ENCODE data around the gene SUPT4H1. TPM values are rescaled to one million over a fixed set of nuclear protein-coding genes. Genes with fewer than 3 reads are reported as not detected.
A peak's percentile ranks its signal among the peaks of the same experiment; 100 is the strongest.
"Not testable (repeated sequence)": the region's sequence is repeated elsewhere in the genome, so short reads cannot be mapped to it uniquely, and the experiment has no call there.

Gene SUPT4H1
- total and polyA plus RNA-seq, 3 donors from 2014 or later, result 59.3 to 98.5 (median 64.4) TPM

- Histone ChIP-seq H3K27me3 (no peaks in the 10 kb centered on the region), H3K27ac (no peak overlapping the region), H3K4me1 (no peaks in the 10 kb centered on the region), H3K4me3 (no peak overlapping the region), H3K36me3 (ENCODE audit: low read depth, missing control alignments) (no peaks in the 10 kb centered on the region), H3K9me3 (no peaks in the 10 kb centered on the region)
- TF ChIP-seq, protein P1, sequence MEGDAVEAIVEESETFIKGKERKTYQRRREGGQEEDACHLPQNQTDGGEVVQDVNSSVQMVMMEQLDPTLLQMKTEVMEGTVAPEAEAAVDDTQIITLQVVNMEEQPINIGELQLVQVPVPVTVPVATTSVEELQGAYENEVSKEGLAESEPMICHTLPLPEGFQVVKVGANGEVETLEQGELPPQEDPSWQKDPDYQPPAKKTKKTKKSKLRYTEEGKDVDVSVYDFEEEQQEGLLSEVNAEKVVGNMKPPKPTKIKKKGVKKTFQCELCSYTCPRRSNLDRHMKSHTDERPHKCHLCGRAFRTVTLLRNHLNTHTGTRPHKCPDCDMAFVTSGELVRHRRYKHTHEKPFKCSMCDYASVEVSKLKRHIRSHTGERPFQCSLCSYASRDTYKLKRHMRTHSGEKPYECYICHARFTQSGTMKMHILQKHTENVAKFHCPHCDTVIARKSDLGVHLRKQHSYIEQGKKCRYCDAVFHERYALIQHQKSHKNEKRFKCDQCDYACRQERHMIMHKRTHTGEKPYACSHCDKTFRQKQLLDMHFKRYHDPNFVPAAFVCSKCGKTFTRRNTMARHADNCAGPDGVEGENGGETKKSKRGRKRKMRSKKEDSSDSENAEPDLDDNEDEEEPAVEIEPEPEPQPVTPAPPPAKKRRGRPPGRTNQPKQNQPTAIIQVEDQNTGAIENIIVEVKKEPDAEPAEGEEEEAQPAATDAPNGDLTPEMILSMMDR (IDR thresholded peaks at IDR 0.05), result no peak
- intact Hi-C loops (cut with DNase I; ENCODE audit: low total_unique reads), result no loop called here
- no peak for DNase-seq
- WGBS, 2 donors, result 55 to 57% methylated on average over 3 of the region's 3 CpGs
Measured at GRCh38 chr17:58398574-58399266, 46.7 kb upstream of the SUPT4H1 start.

DNA sequence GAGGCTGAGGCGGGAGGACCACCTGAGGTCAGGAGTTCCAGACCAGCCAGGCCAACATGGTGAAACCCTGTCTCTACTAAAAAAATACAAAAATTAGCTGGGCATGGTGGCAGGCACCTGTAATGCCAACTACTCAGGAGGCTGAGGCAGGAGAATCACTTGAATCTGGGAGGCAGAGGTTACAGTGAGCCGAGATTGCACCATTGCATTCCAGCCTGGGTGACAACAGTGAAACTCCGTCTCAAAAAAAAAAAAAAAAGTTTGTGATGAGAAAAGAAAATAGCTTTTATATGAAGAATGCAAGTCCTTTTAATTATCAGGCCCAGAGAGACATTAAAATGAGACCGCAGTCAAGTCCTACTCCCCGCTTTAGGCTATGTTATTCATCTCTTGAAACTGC is 45.4 kb upstream of the SUPT4H1 start:
- not testable (repeated sequence) for H3K27ac ChIP-seq

DNA sequence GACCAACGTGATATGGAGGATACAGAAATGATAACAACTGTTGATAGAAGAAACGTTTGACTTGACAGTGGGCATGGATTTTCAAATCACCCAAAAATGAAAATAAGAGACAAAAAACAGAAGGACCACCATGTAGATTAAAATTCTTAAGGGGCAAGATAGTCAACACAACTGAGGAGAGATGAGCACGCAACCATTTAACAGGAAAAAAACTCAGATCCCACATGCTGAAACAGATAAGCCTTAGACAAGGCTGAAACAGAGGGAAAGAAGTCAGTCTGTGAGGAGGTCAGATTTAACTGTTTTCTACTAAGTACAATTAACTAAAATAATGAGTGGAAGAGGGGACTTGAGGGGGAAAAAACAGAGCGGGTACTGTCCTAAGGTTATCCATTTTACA is 44.2 kb upstream of the SUPT4H1 start:
- H3K4me1 ChIP-seq, result peaks cover 8% of the 10 kb centered on the region
- H3K27me3 ChIP-seq, result no peaks in the 10 kb centered on the region
- no peak overlapping the region for H3K4me3 ChIP-seq
- no peak for DNase-seq
- no peak overlapping the region for H3K27ac ChIP-seq
- intact Hi-C loops (cut with DNase I; ENCODE audit: low total_unique reads), result no loop called here
- no peaks in the 10 kb centered on the region for H3K9me3 ChIP-seq
- WGBS, 2 donors, result 59% methylated on average over 4 of the region's 4 CpGs
- no peaks in the 10 kb centered on the region for H3K36me3 ChIP-seq (ENCODE audit: low read depth, missing control alignments)
- no peak for TF ChIP-seq POLR2A (IDR thresholded peaks at IDR 0.05)

More for the DNA sequence above, 45.4 kb upstream of the SUPT4H1 start:
- H3K4me3 ChIP-seq; H3K36me3 ChIP-seq (ENCODE audit: low read depth, missing control alignments); H3K4me1 ChIP-seq; H3K27me3 ChIP-seq; intact Hi-C loops (cut with DNase I; ENCODE audit: low total_unique reads); H3K9me3 ChIP-seq; DNase-seq: not testable (repeated sequence)
- WGBS, 2 donors, result 92 to 94% methylated on average over 5 of the region's 5 CpGs

DNA sequence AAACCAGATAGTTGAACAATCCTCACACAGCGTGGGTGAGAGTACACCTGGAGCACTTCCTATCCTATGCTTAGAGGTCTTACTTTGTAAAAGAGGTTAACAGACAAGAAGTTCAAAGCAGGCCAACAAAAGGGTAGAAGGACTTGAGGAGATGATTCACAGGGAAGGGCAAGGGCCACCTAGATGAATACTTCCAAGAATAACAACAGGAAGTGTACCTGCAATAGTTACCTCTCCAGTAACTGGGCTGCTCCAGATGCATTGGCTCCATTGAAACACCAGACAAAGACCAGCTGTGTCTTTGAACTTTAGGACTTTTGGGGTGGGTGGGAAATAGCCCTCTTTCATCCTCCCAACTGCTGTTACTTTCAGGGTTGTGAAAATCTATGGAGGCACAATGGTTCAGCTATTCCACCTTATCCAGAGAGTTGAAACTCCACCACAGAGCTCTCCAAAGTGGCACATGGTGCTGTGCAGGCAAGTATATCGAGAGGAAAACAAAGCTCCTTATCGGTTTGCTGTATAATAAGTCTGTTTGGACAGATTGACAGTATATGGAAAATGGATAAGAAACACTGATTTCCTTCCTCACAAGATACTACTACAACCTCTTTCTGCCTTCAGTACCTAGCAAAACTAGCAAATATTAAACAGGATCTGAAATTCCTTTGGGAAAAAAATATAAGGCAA is 42.7 kb upstream of the SUPT4H1 start:
- H3K4me3 ChIP-seq, result no peak overlapping the region
- H3K4me1 ChIP-seq, result peaks cover 8% of the 10 kb centered on the region
- TF ChIP-seq POLR2A (IDR thresholded peaks at IDR 0.05), result no peak
- TF ChIP-seq, protein P1 (IDR thresholded peaks at IDR 0.05), result no peak
- H3K27ac ChIP-seq, result no peak overlapping the region
- WGBS, 2 donors, result 84 to 89% methylated on average over 3 of the region's 3 CpGs
- no peak for DNase-seq
- H3K27me3 ChIP-seq, result no peaks in the 10 kb centered on the region
- no peaks in the 10 kb centered on the region for H3K36me3 ChIP-seq (ENCODE audit: low read depth, missing control alignments)
- intact Hi-C loops (cut with DNase I; ENCODE audit: low total_unique reads), result no loop called here
- H3K9me3 ChIP-seq, result no peaks in the 10 kb centered on the region

- Histone ChIP-seq H3K36me3 (ENCODE audit: low read depth, missing control alignments) (no peaks in the 10 kb centered on the region), H3K9me3 (no peaks in the 10 kb centered on the region), H3K27me3 (no peaks in the 10 kb centered on the region), H3K4me3 (no peak overlapping the region), H3K27ac (no peak overlapping the region), H3K4me1 (peaks cover 8% of the 10 kb centered on the region)
- WGBS, 2 donors, result 32 to 48% methylated on average over 10 of the region's 10 CpGs
- peak; percentile 70 for DNase-seq
- intact Hi-C loops (cut with DNase I; ENCODE audit: low total_unique reads), result no loop called here
- no peak for TF ChIP-seq POLR2A (IDR thresholded peaks at IDR 0.05)
- TF ChIP-seq, protein P1 (IDR thresholded peaks at IDR 0.05), result no peak
Measured at GRCh38 chr17:58391302-58391984, 39.4 kb upstream of the SUPT4H1 start.

All from testis (tissue), 3 donors.